Fibroblast of pulmonary artery (primary cell): Measurements from ENCODE around the gene TIPARP.
"Not testable (repeated sequence)": the region's sequence is repeated elsewhere in the genome, so short reads cannot be mapped to it uniquely, and the experiment has no call there.

Experiments
- DNase-seq: peaks from one replicate; pipeline ENCODE4 v3.0.0-alpha.2; 2010; ENCODE audit warnings: low read depth
- H3K4me3 ChIP-seq: replicated peaks from 2 replicates; pipeline ENCODE4 v1.5.1; 2011; ENCODE audit warnings: low read depth, mild to moderate bottlenecking, control low read depth, low read length, moderate library complexity
- TF ChIP-seq, protein P1 (sequence below): IDR thresholded peaks from 2 replicates; pipeline ENCODE4 v1.5.1; 2011; ENCODE audit warnings: mild to moderate bottlenecking, control low read depth, low read length, inconsistent platforms; ENCODE audit errors: missing control alignments

TIPARP gene

DNA sequence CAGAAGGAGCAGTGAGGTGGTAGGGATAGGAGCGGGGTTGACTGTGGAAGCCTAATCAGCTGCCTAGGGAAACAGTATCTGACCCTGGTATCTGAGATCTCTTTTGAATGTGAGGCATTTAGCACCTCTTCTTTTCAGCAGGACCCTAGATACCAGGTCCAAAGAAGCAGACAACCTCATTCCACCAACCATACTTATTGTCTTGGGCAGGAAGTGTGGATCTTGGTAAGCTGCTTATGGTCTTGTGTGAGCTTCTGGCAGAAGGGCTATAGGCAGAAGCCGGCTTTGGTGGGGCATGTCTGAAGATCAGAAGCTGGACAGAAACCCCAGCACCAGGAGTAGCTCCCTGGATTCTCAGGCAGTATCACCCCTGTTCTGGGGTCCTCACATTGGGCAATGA, 65.6 kb downstream of the TIPARP start:
- no peak for DNase-seq
- TF ChIP-seq, protein P1, sequence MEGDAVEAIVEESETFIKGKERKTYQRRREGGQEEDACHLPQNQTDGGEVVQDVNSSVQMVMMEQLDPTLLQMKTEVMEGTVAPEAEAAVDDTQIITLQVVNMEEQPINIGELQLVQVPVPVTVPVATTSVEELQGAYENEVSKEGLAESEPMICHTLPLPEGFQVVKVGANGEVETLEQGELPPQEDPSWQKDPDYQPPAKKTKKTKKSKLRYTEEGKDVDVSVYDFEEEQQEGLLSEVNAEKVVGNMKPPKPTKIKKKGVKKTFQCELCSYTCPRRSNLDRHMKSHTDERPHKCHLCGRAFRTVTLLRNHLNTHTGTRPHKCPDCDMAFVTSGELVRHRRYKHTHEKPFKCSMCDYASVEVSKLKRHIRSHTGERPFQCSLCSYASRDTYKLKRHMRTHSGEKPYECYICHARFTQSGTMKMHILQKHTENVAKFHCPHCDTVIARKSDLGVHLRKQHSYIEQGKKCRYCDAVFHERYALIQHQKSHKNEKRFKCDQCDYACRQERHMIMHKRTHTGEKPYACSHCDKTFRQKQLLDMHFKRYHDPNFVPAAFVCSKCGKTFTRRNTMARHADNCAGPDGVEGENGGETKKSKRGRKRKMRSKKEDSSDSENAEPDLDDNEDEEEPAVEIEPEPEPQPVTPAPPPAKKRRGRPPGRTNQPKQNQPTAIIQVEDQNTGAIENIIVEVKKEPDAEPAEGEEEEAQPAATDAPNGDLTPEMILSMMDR, result no peak
- no peak overlapping the region for H3K4me3 ChIP-seq

GRCh38 chr3:156740581-156740980, 66.2 kb downstream of the TIPARP start:
- DNase-seq, H3K4me3 ChIP-seq: not testable (repeated sequence)

GRCh38 chr3:156741935-156742334, 67.5 kb downstream of the TIPARP start:
- TF ChIP-seq, protein P1, result no peak
- DNase-seq, result no peak
- no peak overlapping the region for H3K4me3 ChIP-seq

DNA sequence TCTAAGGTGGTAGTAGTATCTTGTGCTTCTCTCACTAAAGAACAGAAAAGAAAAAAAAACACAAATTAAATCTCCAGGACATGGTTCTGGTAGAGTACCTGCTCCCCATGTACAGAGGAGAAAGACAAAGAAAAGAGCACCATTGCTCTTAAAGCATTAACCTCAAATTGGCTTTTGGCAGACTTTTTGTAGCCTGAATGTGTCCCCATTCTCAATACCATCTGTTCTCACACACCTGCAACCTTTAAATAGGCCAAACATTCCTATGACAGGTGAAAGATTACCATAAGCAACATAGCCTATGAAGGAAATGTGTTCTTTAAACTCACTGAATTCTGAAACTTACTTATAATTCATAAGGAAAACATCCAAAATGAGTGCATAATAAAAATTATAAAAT, 68.0 kb downstream of the TIPARP start:
- DNase-seq, result no peak
- TF ChIP-seq, protein P1, result no peak
- H3K4me3 ChIP-seq, result no peak overlapping the region

- DNase-seq, result no peak
- no peak overlapping the region for H3K4me3 ChIP-seq
- TF ChIP-seq, protein P1, result no peak
Measured at GRCh38 chr3:156743859-156744258, 69.5 kb downstream of the TIPARP start.

DNA sequence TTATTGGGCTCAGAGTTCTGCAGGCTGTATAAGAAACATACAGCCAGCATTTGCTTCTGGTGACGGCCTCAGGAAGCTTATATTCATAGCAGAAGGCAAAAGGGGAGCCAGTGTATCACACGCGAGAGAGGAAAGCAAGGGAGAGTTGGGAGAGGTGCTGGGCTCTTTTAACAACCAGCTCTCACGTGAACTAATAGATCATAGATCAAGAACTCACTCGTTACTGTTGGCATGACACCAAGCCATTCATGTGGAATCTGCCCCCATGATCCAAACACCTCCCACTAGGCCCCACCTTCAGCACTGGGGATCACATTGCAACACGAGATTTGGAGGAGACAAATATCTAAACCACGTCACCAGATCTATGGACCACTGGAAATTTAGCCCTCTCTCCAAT, 70.2 kb downstream of the TIPARP start:
- TF ChIP-seq, protein P1, result no peak
- no peak overlapping the region for H3K4me3 ChIP-seq
- no peak for DNase-seq

- no peak for DNase-seq
- no peak overlapping the region for H3K4me3 ChIP-seq
- TF ChIP-seq, protein P1, result no peak
Measured at GRCh38 chr3:156745766-156746165, 71.4 kb downstream of the TIPARP start.

- DNase-seq, result no peak
- H3K4me3 ChIP-seq, result no peak overlapping the region
- TF ChIP-seq, protein P1, result no peak
Measured at GRCh38 chr3:156747046-156747445, 72.7 kb downstream of the TIPARP start.
